Choroid plexus epithelial cell (primary cell): ENCODE data around the gene ITPR3.
"Not testable (repeated sequence)": the region's sequence is repeated elsewhere in the genome, so short reads cannot be mapped to it uniquely, and the experiment has no call there.

Experiments used
- DNase-seq: peaks from one replicate; pipeline ENCODE4 v3.0.0-alpha.2; 2010; ENCODE audit warnings: low read depth
- H3K4me3 ChIP-seq: 2 replicates; pipeline ENCODE4 v1.5.1; 2011; ENCODE audit warnings: low read depth, mild to moderate bottlenecking, control low read depth, low read length, moderate library complexity
- CTCF ChIP-seq: conservative IDR thresholded peaks from 2 replicates; pipeline ENCODE4 v1.5.1; 2011; ENCODE audit warnings: low read depth, mild to moderate bottlenecking, control low read depth, inconsistent platforms, low read length, moderate library complexity

The ITPR3 gene

GRCh38 chr6:33591424-33592032, 29.6 kb upstream of the ITPR3 start:
- TF ChIP-seq CTCF: no peak
- no peak overlapping the region for H3K4me3 ChIP-seq
- DNase-seq: no peak

- no peak for TF ChIP-seq CTCF
- no peak for DNase-seq
- H3K4me3 ChIP-seq: no peak overlapping the region
These were observed 28.9 kb upstream of the ITPR3 start for GRCh38 chr6:33592280-33592594.

- DNase-seq: no peak
- no peak for TF ChIP-seq CTCF
- H3K4me3 ChIP-seq: peak overlapping the region; percentile 35
These were observed 28.3 kb upstream of the ITPR3 start for GRCh38 chr6:33592595-33593413.

- H3K4me3 ChIP-seq: peak overlapping the region; percentile 35
- no peak for DNase-seq
- TF ChIP-seq CTCF: no peak
These were observed 27.8 kb upstream of the ITPR3 start for GRCh38 chr6:33593414-33593727.

GRCh38 chr6:33595001-33595846, 25.9 kb upstream of the ITPR3 start:
- no peak for TF ChIP-seq CTCF
- no peak overlapping the region for H3K4me3 ChIP-seq
- DNase-seq: peak; percentile 37

- H3K4me3 ChIP-seq, DNase-seq: not testable (repeated sequence)
These were observed 24.2 kb upstream of the ITPR3 start for GRCh38 chr6:33596894-33597293.

GRCh38 chr6:33597551-33598322, 23.4 kb upstream of the ITPR3 start:
- no peak overlapping the region for H3K4me3 ChIP-seq
- DNase-seq: peak; percentile 24
- no peak for TF ChIP-seq CTCF
